Thymus (tissue), 11 donors: ENCODE data around the gene HHAT. TPM values are rescaled to one million over a fixed set of nuclear protein-coding genes. Genes with fewer than 3 reads are reported as not detected.

ENCODE experiments used
- DNase-seq, 9 donors: peaks; one replicate each; pipeline ENCODE4 v3.0.0-alpha.2; 2013; ENCODE audit warnings: low spot score in 9 of 9, low read depth in 6 of 9, missing footprints in 1 of 9
- H3K27ac ChIP-seq, 2 donors: one replicate each; pipeline ENCODE4 v1.5.1; 2013; ENCODE audit warnings: control low read depth in 1 of 2, low read depth in 1 of 2, low read length in 1 of 2, mild to moderate bottlenecking in 1 of 2, moderate library complexity in 1 of 2
- H3K27me3 ChIP-seq, 2 donors: one replicate each; pipeline ENCODE4 v1.5.1; 2013; ENCODE audit warnings: low read length in 1 of 2; ENCODE audit not compliant: control insufficient read depth in 2 of 2, insufficient read depth in 1 of 2
- H3K36me3 ChIP-seq, 2 donors: one replicate each; pipeline ENCODE4 v1.5.1; 2013; ENCODE audit warnings: low read length in 1 of 2, mild to moderate bottlenecking in 1 of 2, moderate library complexity in 1 of 2; ENCODE audit not compliant: control insufficient read depth in 2 of 2, insufficient read depth in 2 of 2
- H3K4me1 ChIP-seq, 2 donors: one replicate each; pipeline ENCODE4 v1.5.1; 2013; ENCODE audit warnings: low read length in 2 of 2; ENCODE audit not compliant: control insufficient read depth in 2 of 2, insufficient read depth in 2 of 2
- H3K4me3 ChIP-seq, 2 donors: one replicate each; pipeline ENCODE4 v1.5.1; 2013; ENCODE audit warnings: low read length in 2 of 2, control low read depth in 1 of 2, mild to moderate bottlenecking in 1 of 2
- H3K9me3 ChIP-seq, 2 donors: one replicate each; pipeline ENCODE4 v1.5.1; 2013; ENCODE audit warnings: low read length in 1 of 2, mild to moderate bottlenecking in 1 of 2; ENCODE audit not compliant: control insufficient read depth in 2 of 2, insufficient read depth in 1 of 2
- WGBS: extraction: QIAGEN DNeasy Blood & Tissue Kit; methylation state at CpG from one replicate; pipeline ENCODE4 v1.1.7; 2013; 5-methylcytosine and 5-hydroxymethylcytosine counted together
- polyA plus RNA-seq: library from polyadenylated mRNA; stranded (reverse); fragments of 200-250 nt; gene quantifications from one replicate; pipeline ENCODE4 v1.2.3, GENCODE V29; 2013
- total RNA-seq: library from RNA; stranded (reverse); fragments of 120-200 nt; gene quantifications from one replicate; pipeline ENCODE4 v1.2.4, GENCODE V29; 2013
- donor health status: healthy.

Gene HHAT
- total and polyA plus RNA-seq, 2 donors, result 3.7 to 5.7 TPM

GRCh38 chr1:210646258-210646616, 317.5 kb downstream of the HHAT start:
- no peak overlapping the region for H3K4me3 ChIP-seq
- WGBS, result 97% methylated on average over 2 of the region's 2 CpGs
- H3K36me3 ChIP-seq, result no peaks in the 10 kb centered on the region
- no peak for DNase-seq
- no peaks in the 10 kb centered on the region for H3K27me3 ChIP-seq
- H3K9me3 ChIP-seq, result no peaks in the 10 kb centered on the region
- no peaks in the 10 kb centered on the region for H3K4me1 ChIP-seq
- H3K27ac ChIP-seq, result no peak overlapping the region

GRCh38 chr1:210647406-210648333, 319.0 kb downstream of the HHAT start:
- Histone ChIP-seq H3K27me3 (no peaks in the 10 kb centered on the region), H3K9me3 (no peaks in the 10 kb centered on the region), H3K27ac (no peak overlapping the region), H3K4me1 (no peaks in the 10 kb centered on the region), H3K36me3 (no peaks in the 10 kb centered on the region), H3K4me3 (no peak overlapping the region)
- 62% methylated on average over 6 of the region's 6 CpGs for WGBS
- no peak for DNase-seq

GRCh38 chr1:210648588-210649269, 320.0 kb downstream of the HHAT start:
- no peaks in the 10 kb centered on the region for H3K4me1 ChIP-seq
- no peak overlapping the region for H3K27ac ChIP-seq
- no peak overlapping the region for H3K4me3 ChIP-seq
- no peak for DNase-seq
- 73% methylated on average over 2 of the region's 2 CpGs for WGBS
- no peaks in the 10 kb centered on the region for H3K27me3 ChIP-seq
- H3K9me3 ChIP-seq, result no peaks in the 10 kb centered on the region
- H3K36me3 ChIP-seq, result no peaks in the 10 kb centered on the region

GRCh38 chr1:210650403-210650802, 321.7 kb downstream of the HHAT start:
- Histone ChIP-seq H3K4me1 (no peaks in the 10 kb centered on the region), H3K4me3 (no peak overlapping the region), H3K27ac (no peak overlapping the region), H3K9me3 (no peaks in the 10 kb centered on the region), H3K27me3 (no peaks in the 10 kb centered on the region), H3K36me3 (no peaks in the 10 kb centered on the region)
- DNase-seq, result no peak
- 98% methylated on average over 2 of the region's 2 CpGs for WGBS

- Histone ChIP-seq H3K4me1 (no peaks in the 10 kb centered on the region), H3K9me3 (no peaks in the 10 kb centered on the region), H3K36me3 (no peaks in the 10 kb centered on the region), H3K27me3 (no peaks in the 10 kb centered on the region), H3K27ac (no peak overlapping the region), H3K4me3 (no peak overlapping the region)
- no peak for DNase-seq
- 95% methylated on average over 7 of the region's 7 CpGs for WGBS
Observed at GRCh38 chr1:210652329-210652954, 323.7 kb downstream of the HHAT start.

GRCh38 chr1:210653771-210654170, 325.1 kb downstream of the HHAT start:
- no peaks in the 10 kb centered on the region for H3K4me1 ChIP-seq
- no peaks in the 10 kb centered on the region for H3K27me3 ChIP-seq
- no peaks in the 10 kb centered on the region for H3K9me3 ChIP-seq
- H3K36me3 ChIP-seq, result no peaks in the 10 kb centered on the region
- H3K27ac ChIP-seq, result no peak overlapping the region
- WGBS, result 66% methylated on average over 6 of the region's 6 CpGs
- peak in 6 of 9 donors; percentile 3 to 44 (median 32) for DNase-seq
- H3K4me3 ChIP-seq, result no peak overlapping the region

- H3K4me3 ChIP-seq, result no peak overlapping the region
- no peak overlapping the region for H3K27ac ChIP-seq
- WGBS, result 95% methylated on average over 7 of the region's 7 CpGs
- no peaks in the 10 kb centered on the region for H3K4me1 ChIP-seq
- H3K9me3 ChIP-seq, result no peaks in the 10 kb centered on the region
- no peak for DNase-seq
- no peaks in the 10 kb centered on the region for H3K36me3 ChIP-seq
- no peaks in the 10 kb centered on the region for H3K27me3 ChIP-seq
Observed at GRCh38 chr1:210654176-210654981, 325.7 kb downstream of the HHAT start.

GRCh38 chr1:210655511-210655910, 326.8 kb downstream of the HHAT start:
- H3K27ac ChIP-seq, result no peak overlapping the region
- WGBS, result 91% methylated on average over 7 of the region's 7 CpGs
- DNase-seq, result no peak
- no peaks in the 10 kb centered on the region for H3K4me1 ChIP-seq
- H3K27me3 ChIP-seq, result no peaks in the 10 kb centered on the region
- H3K4me3 ChIP-seq, result no peak overlapping the region
- H3K9me3 ChIP-seq, result no peaks in the 10 kb centered on the region
- no peaks in the 10 kb centered on the region for H3K36me3 ChIP-seq
